Stimulated activated naive B cell treated with anti-CD40 and anti-IgM and Interleukin-4, amounts not matched to agents 10 μg/mL and 1 μg/mL and 100 μg/mL, for 72 hours (primary cell): ENCODE measurements around the gene TPRG1L.

Source experiments
- ATAC-seq, 2 donors: fragments of 150-1000 bp; cut with Tn5 transposase; replicated peaks; 2 replicates each; pipeline ENCODE4 v1.10.0; 2021; ENCODE audit warnings: moderate library complexity in 1 of 2
- DNase-seq: peaks from one replicate; pipeline ENCODE4 v3.0.0; 2021
- H3K27ac Mint-ChIP-seq: one replicate; pipeline ENCODE4 v1.8.0; 2022; ENCODE audit warnings: mild to moderate bottlenecking, mixed read lengths
- H3K27me3 Mint-ChIP-seq, 2 donors: one replicate each; pipeline ENCODE4 v1.8.0; 2022; ENCODE audit warnings: mixed read lengths in 2 of 2
- H3K36me3 Mint-ChIP-seq, 2 donors: one replicate each; pipeline ENCODE4 v1.8.0; 2022; ENCODE audit warnings: mixed read lengths in 2 of 2, mild to moderate bottlenecking in 1 of 2
- H3K4me1 Mint-ChIP-seq, 2 donors: one replicate each; pipeline ENCODE4 v1.8.0; 2022; ENCODE audit warnings: mixed read lengths in 2 of 2, mild to moderate bottlenecking in 1 of 2
- H3K4me3 Mint-ChIP-seq, 2 donors: one replicate each; pipeline ENCODE4 v1.8.0; 2022; ENCODE audit warnings: mild to moderate bottlenecking in 2 of 2, mixed read lengths in 2 of 2, moderate library complexity in 1 of 2
- H3K9me3 Mint-ChIP-seq, 2 donors: one replicate each; pipeline ENCODE4 v1.8.0; 2022; ENCODE audit warnings: mixed read lengths in 2 of 2, mild to moderate bottlenecking in 1 of 2

TPRG1L gene

GRCh38 chr1:3671371-3672180 is 46.8 kb downstream of the TPRG1L start:
- Mint-ChIP-seq H3K27me3 (peaks cover 27 to 33% of the 10 kb centered on the region in 2 donors), H3K27ac (peak overlapping the region; percentile 27), H3K4me3 (no peak overlapping the region), H3K9me3 (no peaks in the 10 kb centered on the region), H3K36me3 (peaks cover 0 to 1% of the 10 kb centered on the region in 2 donors), H3K4me1 (peaks cover 55 to 81% of the 10 kb centered on the region in 2 donors)
- ATAC-seq, result no peak
- no peak for DNase-seq

GRCh38 chr1:3672231-3672970 is 47.6 kb downstream of the TPRG1L start:
- Mint-ChIP-seq H3K4me3 (no peak overlapping the region), H3K27ac (no peak overlapping the region), H3K36me3 (peaks cover 0 to 1% of the 10 kb centered on the region in 2 donors), H3K9me3 (no peaks in the 10 kb centered on the region), H3K4me1 (peaks cover 56 to 81% of the 10 kb centered on the region in 2 donors), H3K27me3 (peaks cover 27 to 33% of the 10 kb centered on the region in 2 donors)
- DNase-seq (no peak), ATAC-seq (no peak)

- no peak overlapping the region for H3K27ac Mint-ChIP-seq
- ATAC-seq (no peak), DNase-seq (no peak)
- H3K4me1 Mint-ChIP-seq, result peaks cover 59 to 81% of the 10 kb centered on the region in 2 donors
- H3K27me3 Mint-ChIP-seq, result peaks cover 26 to 31% of the 10 kb centered on the region in 2 donors
- peak overlapping the region in 1 of 2 donors; percentile 29 for H3K4me3 Mint-ChIP-seq
- no peaks in the 10 kb centered on the region for H3K9me3 Mint-ChIP-seq
- no peaks in the 10 kb centered on the region for H3K36me3 Mint-ChIP-seq
Measured at GRCh38 chr1:3672971-3673361, 48.2 kb downstream of the TPRG1L start.

- Mint-ChIP-seq H3K27me3 (peaks cover 20 to 25% of the 10 kb centered on the region in 2 donors), H3K36me3 (no peaks in the 10 kb centered on the region), H3K4me3 (peak overlapping the region; percentile 26 to 29), H3K4me1 (peaks cover 59 to 81% of the 10 kb centered on the region in 2 donors), H3K9me3 (no peaks in the 10 kb centered on the region), H3K27ac (peak overlapping the region; percentile 1)
- DNase-seq, result no peak
- peak in 1 of 2 donors; percentile 1 for ATAC-seq
Measured at GRCh38 chr1:3673381-3674099, 48.7 kb downstream of the TPRG1L start.

- Mint-ChIP-seq H3K27ac (peak overlapping the region; percentile 1), H3K36me3 (no peaks in the 10 kb centered on the region), H3K27me3 (peaks cover 24 to 28% of the 10 kb centered on the region in 2 donors), H3K4me1 (peaks cover 64 to 84% of the 10 kb centered on the region in 2 donors), H3K9me3 (no peaks in the 10 kb centered on the region), H3K4me3 (no peak overlapping the region)
- ATAC-seq, result peak in 1 of 2 donors; percentile 4
- peak; percentile 46 for DNase-seq
Measured at GRCh38 chr1:3674100-3675094, 49.6 kb downstream of the TPRG1L start.

- Mint-ChIP-seq H3K27ac (no peak overlapping the region), H3K4me3 (no peak overlapping the region), H3K9me3 (peaks cover 0 to 5% of the 10 kb centered on the region in 2 donors), H3K4me1 (peaks cover 72 to 91% of the 10 kb centered on the region in 2 donors), H3K36me3 (peaks cover under 1 to 5% of the 10 kb centered on the region in 2 donors), H3K27me3 (peaks cover 28 to 33% of the 10 kb centered on the region in 2 donors)
- no peak for ATAC-seq
- no peak for DNase-seq
Measured at GRCh38 chr1:3675436-3675835, 50.6 kb downstream of the TPRG1L start.

- peaks cover 63 to 78% of the 10 kb centered on the region in 2 donors for H3K4me1 Mint-ChIP-seq
- H3K27ac Mint-ChIP-seq, result peak overlapping the region; percentile 87
- H3K9me3 Mint-ChIP-seq, result peaks cover 0 to 5% of the 10 kb centered on the region in 2 donors
- peaks cover 3 to 8% of the 10 kb centered on the region in 2 donors for H3K36me3 Mint-ChIP-seq
- peak overlapping the region; percentile 43 to 52 for H3K4me3 Mint-ChIP-seq
- ATAC-seq, result peak; percentile 86 to 90
- DNase-seq, result peak; percentile 88
- H3K27me3 Mint-ChIP-seq, result peaks cover 21 to 26% of the 10 kb centered on the region in 2 donors
Measured at GRCh38 chr1:3676581-3677470, 52.0 kb downstream of the TPRG1L start.

GRCh38 chr1:3677484-3677883 is 52.7 kb downstream of the TPRG1L start:
- DNase-seq (no peak), ATAC-seq (peak; percentile 41 to 46)
- peaks cover 3 to 8% of the 10 kb centered on the region in 2 donors for H3K36me3 Mint-ChIP-seq
- H3K27me3 Mint-ChIP-seq, result peaks cover 17 to 21% of the 10 kb centered on the region in 2 donors
- H3K9me3 Mint-ChIP-seq, result peaks cover 0 to 5% of the 10 kb centered on the region in 2 donors
- peak overlapping the region in 1 of 2 donors; percentile 43 for H3K4me3 Mint-ChIP-seq
- peaks cover 58 to 72% of the 10 kb centered on the region in 2 donors for H3K4me1 Mint-ChIP-seq
- H3K27ac Mint-ChIP-seq, result peak overlapping the region; percentile 38

- no peak for DNase-seq
- no peak overlapping the region for H3K4me3 Mint-ChIP-seq
- no peak for ATAC-seq
- H3K36me3 Mint-ChIP-seq, result peaks cover 3 to 8% of the 10 kb centered on the region in 2 donors
- H3K9me3 Mint-ChIP-seq, result peaks cover 0 to 5% of the 10 kb centered on the region in 2 donors
- no peak overlapping the region for H3K27ac Mint-ChIP-seq
- H3K27me3 Mint-ChIP-seq, result peaks cover 27 to 32% of the 10 kb centered on the region in 2 donors
- H3K4me1 Mint-ChIP-seq, result peaks cover 50 to 61% of the 10 kb centered on the region in 2 donors
Measured at GRCh38 chr1:3678361-3679097, 53.7 kb downstream of the TPRG1L start.

- Mint-ChIP-seq H3K36me3 (peaks cover 3 to 8% of the 10 kb centered on the region in 2 donors), H3K27me3 (peaks cover 30 to 35% of the 10 kb centered on the region in 2 donors), H3K27ac (no peak overlapping the region), H3K9me3 (peaks cover 0 to 5% of the 10 kb centered on the region in 2 donors), H3K4me3 (peak overlapping the region in 1 of 2 donors; percentile 16), H3K4me1 (peaks cover 46 to 55% of the 10 kb centered on the region in 2 donors)
- no peak for DNase-seq
- no peak for ATAC-seq
Measured at GRCh38 chr1:3679098-3679555, 54.3 kb downstream of the TPRG1L start.
